H1 (cell line): ENCODE results near the gene SPTBN5. TPM values are rescaled to one million over a fixed set of nuclear protein-coding genes. Genes with fewer than 3 reads are reported as not detected.

Experiments
- CTCF ChIA-PET: fragments of 300-600 bp; sonication (Branson Sonifier 250); formaldehyde crosslinking; loops from one replicate; lab custom pipeline; 2021; ENCODE audit not compliant: partially characterized antibody; lab: Charles Lee
- POLR2A ChIA-PET: fragments of 300-600 bp; sonication (Branson Sonifier 250); formaldehyde crosslinking; loops from one replicate; lab custom pipeline; 2021; ENCODE audit warnings: inconsistent platforms; ENCODE audit not compliant: partially characterized antibody; lab: Charles Lee
- DNase-seq, 2 experiments: peaks; one replicate each; pipeline versions ENCODE4 v3.0.0 to v3.0.0-alpha.2; 2010 to 2022; ENCODE audit warnings: low spot score in 2 of 2, low read depth in 1 of 2, mixed read lengths in 1 of 2
- FAIRE-seq: peaks from 2 replicates; lab custom pipeline; 2011; peaks lifted over from hg19 to GRCh38; lab: Jason Lieb, UNC
- H2AFZ ChIP-seq: 2 replicates; pipeline ENCODE4 v1.8.1; 2012; ENCODE audit warnings: low read length, inconsistent platforms
- H2AK5ac ChIP-seq: 2 replicates; pipeline ENCODE4 v1.6.1; 2013; ENCODE audit warnings: low read depth, low read length
- H2BK120ac ChIP-seq: replicated peaks from 2 replicates; pipeline ENCODE3; 2013; ENCODE audit warnings: low read depth, low read length, inconsistent platforms
- H2BK12ac ChIP-seq: 2 replicates; pipeline ENCODE4 v1.6.1; 2013; ENCODE audit warnings: low read depth, low read length
- H2BK15ac ChIP-seq: 2 replicates; pipeline ENCODE4 v1.6.1; 2013; ENCODE audit warnings: low read length
- H2BK20ac ChIP-seq: 2 replicates; pipeline ENCODE4 v1.6.1; 2013; ENCODE audit warnings: low read length
- H2BK5ac ChIP-seq: 2 replicates; pipeline ENCODE4 v1.6.1; 2013; ENCODE audit warnings: low read depth, low read length
- H3K14ac ChIP-seq: 2 replicates; pipeline ENCODE4 v1.6.1; 2013; ENCODE audit warnings: inconsistent platforms; ENCODE audit not compliant: insufficient read length
- H3K18ac ChIP-seq: 2 replicates; pipeline ENCODE4 v1.6.1; 2013; ENCODE audit warnings: low read length; ENCODE audit errors: extremely low read depth
- H3K23ac ChIP-seq: 2 replicates; pipeline ENCODE4 v1.6.1; 2013; ENCODE audit warnings: inconsistent platforms; ENCODE audit not compliant: insufficient read length
- H3K23me2 ChIP-seq: 2 replicates; pipeline ENCODE4 v1.6.1; 2013; ENCODE audit warnings: low read depth, low read length
- H3K27ac ChIP-seq: 2 replicates; pipeline ENCODE4 v1.6.1; 2011; ENCODE audit warnings: low read depth, low read length, inconsistent platforms
- H3K27me3 ChIP-seq, 4 experiments: replicated peaks in 1 of 4; 1 replicate in 1 of 4; 2 replicates in 3 of 4; pipeline versions ENCODE4 v1.6.1 to v1.8.1; 2011 to 2013; ENCODE audit warnings: low read length in 3 of 4, mild to moderate bottlenecking in 3 of 4, inconsistent platforms in 2 of 4, mixed read lengths in 2 of 4, moderate library complexity in 1 of 4; ENCODE audit not compliant: control insufficient read depth in 3 of 4, insufficient read depth in 3 of 4; ENCODE audit errors: extremely low read depth in 1 of 4
- H3K36me3 ChIP-seq, 4 experiments: 2 replicates each; pipeline versions ENCODE4 v1.6.1 to v1.8.1; 2011 to 2013; ENCODE audit warnings: mild to moderate bottlenecking in 4 of 4, low read length in 3 of 4, moderate library complexity in 2 of 4, control low read depth in 1 of 4, inconsistent platforms in 1 of 4; ENCODE audit not compliant: insufficient read depth in 4 of 4, control insufficient read depth in 2 of 4
- H3K4ac ChIP-seq: replicated peaks from 2 replicates; pipeline ENCODE3; 2013; ENCODE audit warnings: low read length, low read depth, mixed read lengths, inconsistent platforms; ENCODE audit not compliant: insufficient read length
- H3K4me1 ChIP-seq, 4 experiments: replicated peaks in 1 of 4; 1 replicate in 1 of 4; 2 replicates in 3 of 4; pipeline versions ENCODE4 v1.6.1 to v1.8.1; 2011 to 2013; ENCODE audit warnings: low read length in 3 of 4, inconsistent platforms in 2 of 4, mixed read lengths in 1 of 4; ENCODE audit not compliant: insufficient read depth in 4 of 4, control insufficient read depth in 3 of 4
- H3K4me2 ChIP-seq, 2 experiments: 2 replicates each; pipeline versions ENCODE4 v1.6.1 to v1.8.1; 2011 to 2013; ENCODE audit warnings: low read depth in 2 of 2, low read length in 2 of 2, control low read depth in 1 of 2, inconsistent platforms in 1 of 2, mild to moderate bottlenecking in 1 of 2; ENCODE audit not compliant: insufficient read depth in 1 of 2
- H3K4me3 ChIP-seq, 4 experiments: fragments of 200-600, 300-600 bp in 1 of 4; sonication (generic), shearing (Covaris generic), sonication (Bioruptor Twin) in 1 of 4; 2 replicates each; pipeline versions ENCODE4 v1.5.1 to v1.8.1; 2011 to 2016; ENCODE audit warnings: low read length in 4 of 4, low read depth in 3 of 4, control low read depth in 2 of 4, inconsistent platforms in 2 of 4, mild to moderate bottlenecking in 2 of 4, mixed read lengths in 1 of 4, moderate library complexity in 1 of 4; ENCODE audit not compliant: insufficient read depth in 2 of 4; ENCODE audit errors: extremely low read depth in 1 of 4
- H3K56ac ChIP-seq: replicated peaks from 2 replicates; pipeline ENCODE3; 2013; ENCODE audit warnings: low read depth, mild to moderate bottlenecking, mixed read lengths, low read length, inconsistent platforms; ENCODE audit not compliant: insufficient read length
- H3K79me1 ChIP-seq: 2 replicates; pipeline ENCODE4 v1.6.1; 2013; ENCODE audit warnings: low read depth, low read length, control low read depth
- H3K79me2 ChIP-seq, 2 experiments: 2 replicates each; pipeline versions ENCODE4 v1.6.1 to v1.8.1; 2012 to 2013; ENCODE audit warnings: low read length in 2 of 2, mild to moderate bottlenecking in 2 of 2, inconsistent platforms in 1 of 2; ENCODE audit not compliant: insufficient read depth in 2 of 2, control insufficient read depth in 1 of 2
- H3K9ac ChIP-seq, 4 experiments: replicated peaks in 1 of 4; 1 replicate in 1 of 4; 2 replicates in 3 of 4; pipeline versions ENCODE4 v1.6.1 to v1.8.1; 2011 to 2013; ENCODE audit warnings: low read depth in 3 of 4, low read length in 3 of 4, control low read depth in 2 of 4, mild to moderate bottlenecking in 2 of 4, moderate library complexity in 2 of 4, inconsistent platforms in 1 of 4; ENCODE audit errors: extremely low read depth in 1 of 4
- H3K9me3 ChIP-seq, 2 experiments: 2 replicates each; pipeline versions ENCODE4 v1.6.1 to v1.8.1; 2012 to 2013; ENCODE audit warnings: mild to moderate bottlenecking in 2 of 2, moderate library complexity in 2 of 2, control low read depth in 1 of 2, inconsistent platforms in 1 of 2, low read depth in 1 of 2, low read length in 1 of 2, mixed read lengths in 1 of 2; ENCODE audit not compliant: insufficient read depth in 2 of 2
- H4K20me1 ChIP-seq, 2 experiments: replicated peaks in 1 of 2; 2 replicates each; pipeline versions ENCODE3 to v1.8.1; 2011 to 2013; ENCODE audit warnings: inconsistent platforms in 2 of 2, low read length in 2 of 2, mild to moderate bottlenecking in 1 of 2; ENCODE audit not compliant: insufficient read depth in 2 of 2, control insufficient read depth in 1 of 2
- H4K5ac ChIP-seq: 2 replicates; pipeline ENCODE4 v1.6.1; 2013; ENCODE audit warnings: low read length, low read depth, mixed read lengths, inconsistent platforms; ENCODE audit not compliant: insufficient read length
- H4K8ac ChIP-seq: 2 replicates; pipeline ENCODE4 v1.8.0; 2013; ENCODE audit warnings: mild to moderate bottlenecking, moderate library complexity, low read length, inconsistent platforms; ENCODE audit not compliant: insufficient read depth; ENCODE audit errors: extremely low read depth
- H4K91ac ChIP-seq: replicated peaks from 2 replicates; pipeline ENCODE3; 2013; ENCODE audit warnings: low read length, mixed read lengths, inconsistent platforms; ENCODE audit not compliant: insufficient read length
- BACH1 ChIP-seq: IDR thresholded peaks from 2 replicates; pipeline ENCODE4 v1.6.1; 2012; ENCODE audit warnings: low read length, improper control_type of control experiment
- BRCA1 ChIP-seq: IDR thresholded peaks from 2 replicates; pipeline ENCODE4 v1.6.1; 2012; ENCODE audit warnings: low read depth, low read length, improper control_type of control experiment
- CBX5 ChIP-seq: fragments of 300-800, 300-1000 bp; sonication (generic); IDR thresholded peaks from 2 replicates; pipeline ENCODE4 v1.7.1; 2016; ENCODE audit warnings: antibody characterized with exemption, low read length, low read depth
- FOSL1 ChIP-seq: IDR thresholded peaks from 2 replicates; pipeline ENCODE4 v1.6.1; 2011; ENCODE audit warnings: mild to moderate bottlenecking, low read depth, low read length, moderate library complexity; ENCODE audit not compliant: insufficient read depth
- GTF2F1 ChIP-seq: IDR thresholded peaks from 2 replicates; pipeline ENCODE4 v1.6.1; 2012; ENCODE audit warnings: low read depth, low read length, improper control_type of control experiment, borderline replicate concordance
- JUND ChIP-seq: IDR thresholded peaks from 2 replicates; pipeline ENCODE4 v1.6.1; 2011; ENCODE audit warnings: mild to moderate bottlenecking, improper control_type of control experiment, low read length
- KDM1A ChIP-seq: fragments of 200-600, 300-600 bp; sonication (generic); IDR thresholded peaks from 2 replicates; pipeline ENCODE4 v1.7.1; 2016; ENCODE audit warnings: mild to moderate bottlenecking, low read length, borderline replicate concordance
- PHF8 ChIP-seq: fragments of 200-600 bp; sonication (generic); conservative IDR thresholded peaks from 2 replicates; pipeline ENCODE4 v1.7.1; 2012; ENCODE audit warnings: low read depth, mild to moderate bottlenecking, inconsistent platforms, low read length, moderate library complexity
- POLR2AphosphoS5 ChIP-seq: IDR thresholded peaks from 2 replicates; pipeline ENCODE4 v1.6.1; 2011; ENCODE audit warnings: low read depth, low read length
- TCF12 ChIP-seq: IDR thresholded peaks from 2 replicates; pipeline ENCODE4 v1.6.1; 2011; ENCODE audit warnings: low read depth, mild to moderate bottlenecking, low read length
- YY1 ChIP-seq: IDR thresholded peaks from 2 replicates; pipeline ENCODE4 v1.6.1; 2011; ENCODE audit warnings: low read depth, mild to moderate bottlenecking, low read length
- WGBS, 2 experiments: shearing (Covaris generic) in 1 of 2; methylation state at CpG; one replicate each; pipeline versions ENCODE4 v1.1.6 to v1.1.7; 2013 to 2015; ENCODE audit warnings: low lambda C conversion rate in 2 of 2, mixed read lengths in 2 of 2, inconsistent platforms in 1 of 2, low coverage in 1 of 2, missing lambda C conversion rate in 1 of 2; ENCODE audit not compliant: insufficient replicate concordance in 2 of 2, insufficient coverage in 1 of 2, insufficient read length in 1 of 2; ENCODE audit errors: extremely low coverage in 1 of 2, missing lambda C conversion rate in 1 of 2; 5-methylcytosine and 5-hydroxymethylcytosine counted together
- polyA plus RNA-seq, 7 experiments: library from polyadenylated mRNA; depleted of rRNA in 3 of 7; stranded (reverse) in 5 of 7; unstranded in 2 of 7; fragments of >200 nt in 5 of 7; fragments of 200-250 nt in 2 of 7; gene quantifications; 1 replicate in 5 of 7; 2 replicates in 1 of 7; 4 replicates in 1 of 7; pipeline versions ENCODE4 v1.2.1 to v1.2.3, GENCODE V29; 2011 to 2013; ENCODE audit warnings: missing spikeins in 2 of 7, mixed read lengths in 2 of 7
- total RNA-seq: library from RNA; stranded (reverse); fragmentation: NEBNext Ultra II Directional; extraction: Animal tissue kit (Norgen Biotek cat#: 25700); gene quantifications from 2 replicates; pipeline ENCODE4 v1.2.1, GENCODE V29; 2021
- TF ChIP-seq, protein P1 (sequence below): IDR thresholded peaks from 2 replicates; pipeline ENCODE4 v1.6.1; 2012; ENCODE audit warnings: inconsistent platforms
- TF ChIP-seq, protein P2 (sequence below): IDR thresholded peaks from 2 replicates; pipeline ENCODE4 v1.6.1; 2011; ENCODE audit warnings: low read depth, mild to moderate bottlenecking, low read length; ENCODE audit not compliant: insufficient read depth

The SPTBN5 gene
- total and polyA plus RNA-seq, 2 of the 8 experiments (the other 6 are each of a cell fraction or from before 2014, with no cell fraction given), result 0.32 to 0.84 TPM

DNA sequence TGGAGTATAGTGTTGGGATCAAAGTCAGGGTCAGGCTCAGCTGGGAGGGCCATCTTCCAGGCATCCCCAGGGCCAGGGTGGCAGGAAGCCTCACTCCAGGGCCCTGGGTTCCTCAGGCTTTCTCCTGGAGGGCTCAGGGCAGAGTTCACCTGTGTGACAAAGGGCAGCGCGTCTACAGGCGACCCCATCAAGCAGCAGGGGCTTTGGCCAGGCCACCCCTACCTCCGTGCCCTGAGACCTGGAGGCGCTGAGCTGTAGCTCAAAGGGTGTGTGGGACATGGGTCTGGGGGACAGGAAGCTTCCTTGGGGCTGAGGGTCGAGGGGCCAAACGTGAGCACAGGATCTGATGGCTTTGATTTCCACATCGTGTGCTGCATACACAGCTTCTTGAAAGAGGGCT is 12.8 kb downstream of the SPTBN5 start:
- H3K4me1 ChIP-seq, result peaks cover 0 to 9% (median 4%) of the 10 kb centered on the region in 4 experiments; a peak in 5 of 7 replicates
- H4K8ac ChIP-seq, result peak overlapping the region; percentile 11; the same call in 1 of the 2 replicates
- H3K23ac ChIP-seq, result no peak overlapping the region
- no peaks in the 10 kb centered on the region for H3K79me1 ChIP-seq
- peaks cover 21 to 36% (median 31%) of the 10 kb centered on the region in 4 experiments for H3K27me3 ChIP-seq
- peaks cover 0 to 2% of the 10 kb centered on the region in 2 experiments for H4K20me1 ChIP-seq
- WGBS, 2 experiments, result 85% methylated on average over 8 of the region's 8 CpGs; no CpG with 5 or more reads in 1 of the 2 experiments
- 0 out of 4 replicates have a peak overlapping the region, but pooled peaks of 1 of the 2 experiments have one; percentile 69 for H3K4me2 ChIP-seq
- H2BK120ac ChIP-seq, result no peak overlapping the region
- no peak overlapping the region for H2AFZ ChIP-seq
- no peak overlapping the region for H3K4ac ChIP-seq
- ChIA-PET POLR2A (interaction anchor here (0.8 to 3.2 kb wide), 6 partner anchors 11 to 295 kb away, joined by 3 to 11 read pairs (median 4); partner anchors contain the start of gene JMJD7), CTCF (interaction anchor here (0.7 to 7.9 kb wide), 10 partner anchors 11 to 107 kb away, joined by 3 to 58 read pairs (median 5); partner anchors contain the start of gene MAPKBP1)
- H2BK12ac ChIP-seq, result peak overlapping the region; percentile 27; the same call in 1 of the 2 replicates
- H3K18ac ChIP-seq, result no peak overlapping the region
- H2AK5ac ChIP-seq, result 0 out of 2 replicates have a peak overlapping the region, but pooled peaks have one; percentile 7
- peak overlapping the region; percentile 1; the same call in 1 of the 2 replicates for H2BK15ac ChIP-seq
- H3K79me2 ChIP-seq, result no peaks in the 10 kb centered on the region
- no peak overlapping the region for H3K56ac ChIP-seq
- no peak overlapping the region for H3K4me3 ChIP-seq
- H3K14ac ChIP-seq, result no peak overlapping the region
- H3K9ac ChIP-seq, result no peak overlapping the region
- H3K23me2 ChIP-seq, result peaks cover 4% of the 10 kb centered on the region; the same call in 1 of the 2 replicates
- H3K27ac ChIP-seq, result no peak overlapping the region
- DNase-seq (no peak), FAIRE-seq (no peak)
- H3K9me3 ChIP-seq, result no peaks in the 10 kb centered on the region
- H4K91ac ChIP-seq, result no peak overlapping the region
- no peak overlapping the region for H2BK5ac ChIP-seq
- no peak overlapping the region for H2BK20ac ChIP-seq
- H4K5ac ChIP-seq, result no peak overlapping the region
- no peaks in the 10 kb centered on the region for H3K36me3 ChIP-seq
- TF ChIP-seq BACH1 (no peak), JUND (no peak), CBX5 (no peak), TCF12 (no peak), FOSL1 (no peak), BRCA1 (no peak), GTF2F1 (no peak), PHF8 (no peak), KDM1A (no peak), YY1 (no peak), POLR2AphosphoS5 (no peak)
- TF ChIP-seq, protein P1, sequence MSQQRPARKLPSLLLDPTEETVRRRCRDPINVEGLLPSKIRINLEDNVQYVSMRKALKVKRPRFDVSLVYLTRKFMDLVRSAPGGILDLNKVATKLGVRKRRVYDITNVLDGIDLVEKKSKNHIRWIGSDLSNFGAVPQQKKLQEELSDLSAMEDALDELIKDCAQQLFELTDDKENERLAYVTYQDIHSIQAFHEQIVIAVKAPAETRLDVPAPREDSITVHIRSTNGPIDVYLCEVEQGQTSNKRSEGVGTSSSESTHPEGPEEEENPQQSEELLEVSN, result no peak
- TF ChIP-seq, protein P2, sequence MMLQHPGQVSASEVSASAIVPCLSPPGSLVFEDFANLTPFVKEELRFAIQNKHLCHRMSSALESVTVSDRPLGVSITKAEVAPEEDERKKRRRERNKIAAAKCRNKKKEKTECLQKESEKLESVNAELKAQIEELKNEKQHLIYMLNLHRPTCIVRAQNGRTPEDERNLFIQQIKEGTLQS, result no peak
